SK-N-SH treated with all-trans-retinoic acid at 6 μM for 48 hours (cell line): ENCODE measurements around the gene TRPV4.

Experiments
- ATAC-seq: fragments of 200-7000 bp; cut with Tn5 transposase; 3 replicates; pipeline ENCODE4 v1.9.1; 2020; ENCODE audit warnings: mild to moderate bottlenecking, moderate library complexity
- ARNTL ChIP-seq: fragments of 450-650 bp; formaldehyde crosslinking; IDR thresholded peaks from 2 replicates; pipeline ENCODE4 v1.5.0; 2020; ENCODE audit warnings: low read depth, mild to moderate bottlenecking, moderate library complexity, borderline replicate concordance
- BACH2 ChIP-seq: fragments of 250-450 bp; sonication (Bioruptor Pico); IDR thresholded peaks from 2 replicates; pipeline ENCODE4 v1.9.0; 2021; ENCODE audit warnings: mild to moderate bottlenecking, borderline replicate concordance
- CREB5 ChIP-seq: fragments of 250-450 bp; sonication (Bioruptor Pico); IDR thresholded peaks from 2 replicates; pipeline ENCODE4 v1.5.1; 2020; ENCODE audit warnings: low read depth, mild to moderate bottlenecking, moderate library complexity
- CSDC2 ChIP-seq: fragments of 250-450 bp; sonication (Bioruptor Pico); IDR thresholded peaks from 2 replicates; pipeline ENCODE4 v1.5.0; 2020; ENCODE audit warnings: mild to moderate bottlenecking, moderate library complexity
- CSRNP3 ChIP-seq: fragments of 250-450 bp; sonication (Bioruptor Pico); IDR thresholded peaks from 2 replicates; pipeline ENCODE4 v1.5.1; 2021; ENCODE audit warnings: mild to moderate bottlenecking, moderate library complexity
- ESRRG ChIP-seq: fragments of 250-450 bp; sonication (Bioruptor Pico); IDR thresholded peaks from 2 replicates; pipeline ENCODE4 v1.6.1; 2021; ENCODE audit warnings: mild to moderate bottlenecking
- GLIS3 ChIP-seq: fragments of 250-450 bp; sonication (Bioruptor Pico); IDR thresholded peaks from 2 replicates; pipeline ENCODE4 v1.5.0; 2020; ENCODE audit warnings: mild to moderate bottlenecking, moderate library complexity
- ISL1 ChIP-seq: fragments of 250-450 bp; sonication (Bioruptor Pico); IDR thresholded peaks from 2 replicates; pipeline ENCODE4 v2.1.2; 2022; ENCODE audit warnings: mild to moderate bottlenecking, moderate library complexity
- OSR1 ChIP-seq: fragments of 250-450 bp; sonication (Bioruptor Pico); IDR thresholded peaks from 2 replicates; pipeline ENCODE4 v1.8.0; 2022; ENCODE audit warnings: moderate library complexity, mild to moderate bottlenecking, inconsistent platforms
- RARB ChIP-seq: fragments of 250-450 bp; sonication (Bioruptor Pico); IDR thresholded peaks from 2 replicates; pipeline ENCODE4 v1.8.0; 2021; ENCODE audit warnings: mild to moderate bottlenecking, moderate library complexity
- SNAI2 ChIP-seq: fragments of 250-450 bp; sonication (Bioruptor Pico); IDR thresholded peaks from 2 replicates; pipeline ENCODE4 v1.5.0; 2020; ENCODE audit warnings: mild to moderate bottlenecking, moderate library complexity
- TCF4 ChIP-seq: fragments of 250-450 bp; sonication (Bioruptor Pico); IDR thresholded peaks from 2 replicates; pipeline ENCODE4 v1.8.0; 2021; ENCODE audit warnings: mild to moderate bottlenecking, moderate library complexity, borderline replicate concordance
- TSHZ2 ChIP-seq: fragments of 250-450 bp; sonication (Bioruptor Pico); IDR thresholded peaks from 2 replicates; pipeline ENCODE4 v1.5.0; 2020; ENCODE audit warnings: mild to moderate bottlenecking, moderate library complexity
- ZC3H10 ChIP-seq: fragments of 250-450 bp; sonication (Bioruptor Pico); IDR thresholded peaks from 2 replicates; pipeline ENCODE4 v1.5.1; 2021; ENCODE audit warnings: mild to moderate bottlenecking, moderate library complexity
- ZFP3 ChIP-seq: fragments of 250-450 bp; sonication (Bioruptor Pico); IDR thresholded peaks from 2 replicates; pipeline ENCODE4 v1.5.0; 2020; ENCODE audit warnings: mild to moderate bottlenecking, moderate library complexity
- ZFP30 ChIP-seq: fragments of 450-650 bp; formaldehyde crosslinking; IDR thresholded peaks from 2 replicates; pipeline ENCODE4 v1.5.0; 2022; ENCODE audit warnings: mild to moderate bottlenecking, moderate library complexity
- ZNF565 ChIP-seq: fragments of 450-650 bp; formaldehyde crosslinking; conservative IDR thresholded peaks from 2 replicates; pipeline ENCODE4 v1.5.0; 2020; ENCODE audit warnings: low read depth, mild to moderate bottlenecking, moderate library complexity
- ZNF70 ChIP-seq: fragments of 450-650 bp; formaldehyde crosslinking; IDR thresholded peaks from 2 replicates; pipeline ENCODE4 v1.5.0; 2020; ENCODE audit warnings: mild to moderate bottlenecking, moderate library complexity
- ZNF8 ChIP-seq: fragments of 450-650 bp; formaldehyde crosslinking; IDR thresholded peaks from 2 replicates; pipeline ENCODE4 v1.5.0; 2020; ENCODE audit warnings: mild to moderate bottlenecking, moderate library complexity
- TF ChIP-seq, protein P1 (sequence below): fragments of 250-450 bp; sonication (Bioruptor Pico); IDR thresholded peaks from 2 replicates; pipeline ENCODE4 v1.8.0; 2020; ENCODE audit warnings: mild to moderate bottlenecking, moderate library complexity, borderline replicate concordance
- TF ChIP-seq, protein P2 (sequence below): fragments of 250-450 bp; sonication (Bioruptor Pico); IDR thresholded peaks from 2 replicates; pipeline ENCODE4 v1.8.0; 2021; ENCODE audit warnings: low read depth, mild to moderate bottlenecking, moderate library complexity, borderline replicate concordance

TRPV4 gene

GRCh38 chr12:109776624-109777023 is 56.6 kb downstream of the TRPV4 start (continued):
- TF ChIP-seq, protein P1, sequence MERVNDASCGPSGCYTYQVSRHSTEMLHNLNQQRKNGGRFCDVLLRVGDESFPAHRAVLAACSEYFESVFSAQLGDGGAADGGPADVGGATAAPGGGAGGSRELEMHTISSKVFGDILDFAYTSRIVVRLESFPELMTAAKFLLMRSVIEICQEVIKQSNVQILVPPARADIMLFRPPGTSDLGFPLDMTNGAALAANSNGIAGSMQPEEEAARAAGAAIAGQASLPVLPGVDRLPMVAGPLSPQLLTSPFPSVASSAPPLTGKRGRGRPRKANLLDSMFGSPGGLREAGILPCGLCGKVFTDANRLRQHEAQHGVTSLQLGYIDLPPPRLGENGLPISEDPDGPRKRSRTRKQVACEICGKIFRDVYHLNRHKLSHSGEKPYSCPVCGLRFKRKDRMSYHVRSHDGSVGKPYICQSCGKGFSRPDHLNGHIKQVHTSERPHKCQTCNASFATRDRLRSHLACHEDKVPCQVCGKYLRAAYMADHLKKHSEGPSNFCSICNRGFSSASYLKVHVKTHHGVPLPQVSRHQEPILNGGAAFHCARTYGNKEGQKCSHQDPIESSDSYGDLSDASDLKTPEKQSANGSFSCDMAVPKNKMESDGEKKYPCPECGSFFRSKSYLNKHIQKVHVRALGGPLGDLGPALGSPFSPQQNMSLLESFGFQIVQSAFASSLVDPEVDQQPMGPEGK: no peak

DNA sequence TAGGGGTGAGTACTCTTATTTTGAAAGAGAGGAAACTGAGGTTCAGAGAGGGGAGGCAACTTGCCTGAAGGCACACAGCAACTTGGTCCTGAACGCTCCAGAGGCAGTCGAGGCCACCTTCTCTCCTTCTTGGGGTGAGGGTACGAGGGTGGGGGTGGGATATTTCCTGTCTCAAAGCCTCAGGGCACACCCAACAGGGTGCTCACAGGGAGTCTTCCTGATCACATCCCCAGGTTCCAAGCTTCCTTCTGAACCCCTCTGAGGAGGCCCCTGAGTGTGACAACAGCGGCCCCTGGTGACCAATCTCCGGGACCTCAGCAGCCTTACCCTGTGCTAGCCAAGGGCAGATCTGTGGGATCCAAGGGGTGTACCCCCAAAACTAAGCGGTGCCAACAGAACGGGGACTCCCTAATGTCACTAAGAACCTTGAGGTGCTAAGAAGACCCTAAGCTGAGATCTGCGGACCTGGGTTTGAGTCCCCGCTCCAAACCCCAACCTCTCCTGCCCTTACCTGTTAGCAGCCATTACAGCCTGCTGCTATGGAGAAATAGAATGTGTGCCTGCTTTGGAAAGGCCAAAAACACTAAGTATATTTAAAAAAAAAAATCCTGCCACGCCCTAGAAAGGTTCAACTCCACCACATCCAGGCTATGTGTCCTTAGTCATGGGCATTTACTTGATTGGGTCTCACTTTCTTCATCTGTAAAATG is 57.9 kb downstream of the TRPV4 start:
- no peak for TF ChIP-seq SNAI2
- TF ChIP-seq ZNF70: no peak
- TF ChIP-seq RARB (CRISPR knock-in tag): no peak
- no peak for TF ChIP-seq CREB5 (CRISPR knock-in tag)
- TF ChIP-seq TCF4 (CRISPR knock-in tag): no peak
- no peak for TF ChIP-seq CSRNP3
- no peak for TF ChIP-seq ZNF565 (CRISPR knock-in tag)
- no peak for TF ChIP-seq ZFP3 (CRISPR knock-in tag)
- no peak for TF ChIP-seq ARNTL (CRISPR knock-in tag)
- TF ChIP-seq OSR1 (CRISPR knock-in tag): no peak
- TF ChIP-seq TSHZ2 (CRISPR knock-in tag): no peak
- no peak for TF ChIP-seq BACH2 (CRISPR knock-in tag)
- TF ChIP-seq ESRRG (CRISPR knock-in tag): no peak
- no peak for TF ChIP-seq CSDC2 (CRISPR knock-in tag)
- no peak for TF ChIP-seq ISL1
- ATAC-seq: peak; percentile 95

GRCh38 chr12:109773384-109774011 is 59.7 kb downstream of the TRPV4 start:
- TF ChIP-seq, protein P2, sequence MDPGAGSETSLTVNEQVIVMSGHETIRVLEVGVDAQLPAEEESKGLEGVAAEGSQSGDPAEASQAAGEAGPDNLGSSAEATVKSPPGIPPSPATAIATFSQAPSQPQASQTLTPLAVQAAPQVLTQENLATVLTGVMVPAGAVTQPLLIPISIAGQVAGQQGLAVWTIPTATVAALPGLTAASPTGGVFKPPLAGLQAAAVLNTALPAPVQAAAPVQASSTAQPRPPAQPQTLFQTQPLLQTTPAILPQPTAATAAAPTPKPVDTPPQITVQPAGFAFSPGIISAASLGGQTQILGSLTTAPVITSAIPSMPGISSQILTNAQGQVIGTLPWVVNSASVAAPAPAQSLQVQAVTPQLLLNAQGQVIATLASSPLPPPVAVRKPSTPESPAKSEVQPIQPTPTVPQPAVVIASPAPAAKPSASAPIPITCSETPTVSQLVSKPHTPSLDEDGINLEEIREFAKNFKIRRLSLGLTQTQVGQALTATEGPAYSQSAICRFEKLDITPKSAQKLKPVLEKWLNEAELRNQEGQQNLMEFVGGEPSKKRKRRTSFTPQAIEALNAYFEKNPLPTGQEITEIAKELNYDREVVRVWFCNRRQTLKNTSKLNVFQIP (CRISPR knock-in tag): no peak
- no peak for TF ChIP-seq ZNF8 (CRISPR knock-in tag)
- TF ChIP-seq, all 23 proteins: peak for 0
- ATAC-seq: no peak

GRCh38 chr12:109772622-109773321 is 60.4 kb downstream of the TRPV4 start:
- TF ChIP-seq ARNTL (CRISPR knock-in tag): no peak
- TF ChIP-seq ISL1: no peak
- TF ChIP-seq GLIS3 (CRISPR knock-in tag): no peak
- TF ChIP-seq ZNF8 (CRISPR knock-in tag): no peak
- no peak for TF ChIP-seq ESRRG (CRISPR knock-in tag)
- no peak for TF ChIP-seq ZC3H10 (CRISPR knock-in tag)
- TF ChIP-seq, protein P2 (CRISPR knock-in tag): no peak
- TF ChIP-seq OSR1 (CRISPR knock-in tag): no peak
- no peak for TF ChIP-seq ZFP30 (CRISPR knock-in tag)
- no peak for ATAC-seq
